Subcutaneous abdominal adipose tissue (tissue), 5 donors: ENCODE data around the gene MROH9.
A peak's percentile ranks its signal among the peaks of the same experiment; 100 is the strongest.
"Not testable (repeated sequence)": the region's sequence is repeated elsewhere in the genome, so short reads cannot be mapped to it uniquely, and the experiment has no call there.

Experiments used
- H3K27ac ChIP-seq: one replicate; pipeline ENCODE4 v1.7.0; 2013; ENCODE audit warnings: low read depth, mild to moderate bottlenecking, inconsistent platforms, low read length, moderate library complexity
- H3K27me3 ChIP-seq, 5 donors: one replicate each; pipeline ENCODE4 v1.7.0; 2013; ENCODE audit warnings: low read length in 5 of 5, inconsistent platforms in 1 of 5; ENCODE audit not compliant: control insufficient read depth in 5 of 5, insufficient read depth in 4 of 5
- H3K36me3 ChIP-seq, 5 donors: one replicate each; pipeline ENCODE4 v1.7.0; 2013; ENCODE audit warnings: low read length in 5 of 5; ENCODE audit not compliant: control insufficient read depth in 5 of 5, insufficient read depth in 5 of 5
- H3K4me1 ChIP-seq, 5 donors: one replicate each; pipeline ENCODE4 v1.7.0; 2013; ENCODE audit warnings: low read length in 5 of 5, mild to moderate bottlenecking in 3 of 5, moderate library complexity in 1 of 5; ENCODE audit not compliant: control insufficient read depth in 5 of 5, insufficient read depth in 5 of 5
- H3K4me3 ChIP-seq, 5 donors: one replicate each; pipeline ENCODE4 v1.7.0; 2013; ENCODE audit warnings: low read length in 5 of 5, low read depth in 1 of 5
- H3K9ac ChIP-seq, 5 donors: one replicate each; pipeline ENCODE4 v1.7.0; 2013; ENCODE audit warnings: low read length in 5 of 5, mild to moderate bottlenecking in 4 of 5, moderate library complexity in 3 of 5
- H3K9me3 ChIP-seq, 5 donors: one replicate each; pipeline ENCODE4 v1.7.0; 2013; ENCODE audit warnings: low read length in 5 of 5; ENCODE audit not compliant: control insufficient read depth in 5 of 5
- donor health status: healthy.
- donor health status: healthy.
- donor health status: healthy.
- donor health status: healthy.
- donor health status: healthy.

The MROH9 gene

GRCh38 chr1:170924656-170925055 lies 10.7 kb upstream of the MROH9 start:
- H3K36me3 ChIP-seq, H3K4me3 ChIP-seq, H3K9ac ChIP-seq, H3K27ac ChIP-seq, H3K4me1 ChIP-seq, H3K27me3 ChIP-seq: not testable (repeated sequence)
- peaks cover 3 to 15% (median 13%) of the 10 kb centered on the region in 5 donors for H3K9me3 ChIP-seq

- Histone ChIP-seq H3K4me3 (no peak overlapping the region), H3K4me1 (peaks cover 0 to 5% (median 3%) of the 10 kb centered on the region in 5 donors), H3K9me3 (no peaks in the 10 kb centered on the region), H3K36me3 (no peaks in the 10 kb centered on the region), H3K9ac (no peak overlapping the region), H3K27me3 (no peaks in the 10 kb centered on the region), H3K27ac (peak overlapping the region; percentile 13)
Measured at GRCh38 chr1:170927955-170928840, 7.1 kb upstream of the MROH9 start.

GRCh38 chr1:170929412-170929834 lies 5.9 kb upstream of the MROH9 start:
- Histone ChIP-seq H3K36me3 (no peaks in the 10 kb centered on the region), H3K9ac (no peak overlapping the region), H3K9me3 (no peaks in the 10 kb centered on the region), H3K4me1 (peaks cover 0 to 5% (median 3%) of the 10 kb centered on the region in 5 donors), H3K27ac (peak overlapping the region; percentile 72), H3K4me3 (peak overlapping the region in 2 of 5 donors; percentile 4 to 28), H3K27me3 (no peaks in the 10 kb centered on the region)

- no peaks in the 10 kb centered on the region for H3K27me3 ChIP-seq
- H3K36me3 ChIP-seq = no peaks in the 10 kb centered on the region
- H3K9ac ChIP-seq = peak overlapping the region in 3 of 5 donors; percentile 7 to 57 (median 49)
- H3K27ac ChIP-seq = peak overlapping the region; percentile 72
- peak overlapping the region in 2 of 5 donors; percentile 4 to 28 for H3K4me3 ChIP-seq
- no peaks in the 10 kb centered on the region for H3K9me3 ChIP-seq
- H3K4me1 ChIP-seq = peaks cover 0 to 5% (median 3%) of the 10 kb centered on the region in 5 donors
Measured at GRCh38 chr1:170929835-170930554, 5.3 kb upstream of the MROH9 start.

GRCh38 chr1:170931650-170932049 lies 3.7 kb upstream of the MROH9 start:
- no peak overlapping the region for H3K4me3 ChIP-seq
- no peaks in the 10 kb centered on the region for H3K9me3 ChIP-seq
- H3K27me3 ChIP-seq = no peaks in the 10 kb centered on the region
- H3K27ac ChIP-seq = no peak overlapping the region
- H3K9ac ChIP-seq = no peak overlapping the region
- H3K4me1 ChIP-seq = peaks cover 0 to 5% (median 3%) of the 10 kb centered on the region in 5 donors
- H3K36me3 ChIP-seq = no peaks in the 10 kb centered on the region

- Histone ChIP-seq H3K4me1 (peaks cover 0 to 5% (median 3%) of the 10 kb centered on the region in 5 donors), H3K27ac (no peak overlapping the region), H3K27me3 (no peaks in the 10 kb centered on the region), H3K36me3 (no peaks in the 10 kb centered on the region), H3K4me3 (no peak overlapping the region), H3K9me3 (no peaks in the 10 kb centered on the region), H3K9ac (no peak overlapping the region)
Measured at GRCh38 chr1:170932236-170932635, 3.1 kb upstream of the MROH9 start.

- Histone ChIP-seq H3K9me3 (no peaks in the 10 kb centered on the region), H3K4me3 (no peak overlapping the region), H3K27me3 (no peaks in the 10 kb centered on the region), H3K4me1 (no peaks in the 10 kb centered on the region), H3K27ac (no peak overlapping the region), H3K36me3 (no peaks in the 10 kb centered on the region), H3K9ac (no peak overlapping the region)
Measured at GRCh38 chr1:170938281-170938680, 2.9 kb downstream of the MROH9 start.

- no peak overlapping the region for H3K27ac ChIP-seq
- no peaks in the 10 kb centered on the region for H3K36me3 ChIP-seq
- no peaks in the 10 kb centered on the region for H3K27me3 ChIP-seq
- H3K4me3 ChIP-seq = no peak overlapping the region
- no peaks in the 10 kb centered on the region for H3K4me1 ChIP-seq
- H3K9me3 ChIP-seq = no peaks in the 10 kb centered on the region
- H3K9ac ChIP-seq = no peak overlapping the region
Measured at GRCh38 chr1:170939476-170939875, 4.1 kb downstream of the MROH9 start.

- not testable (repeated sequence) for H3K9me3 ChIP-seq, H3K9ac ChIP-seq, H3K27ac ChIP-seq, H3K4me1 ChIP-seq, H3K27me3 ChIP-seq, H3K36me3 ChIP-seq, H3K4me3 ChIP-seq
Measured at GRCh38 chr1:170951744-170952143, 16.4 kb downstream of the MROH9 start.

GRCh38 chr1:170959385-170959784 lies 24.1 kb downstream of the MROH9 start:
- Histone ChIP-seq H3K9ac (no peak overlapping the region), H3K4me3 (no peak overlapping the region), H3K9me3 (no peaks in the 10 kb centered on the region), H3K4me1 (no peaks in the 10 kb centered on the region), H3K27me3 (no peaks in the 10 kb centered on the region), H3K27ac (no peak overlapping the region), H3K36me3 (no peaks in the 10 kb centered on the region)
